ENCODE data around the gene LRP1-AS.

Gene LRP1-AS

GRCh38 chr12:57179331-57180086, 32.1 kb upstream of the LRP1-AS start:
- no peak for DNase-seq

- DNase-seq: no peak
Measured at GRCh38 chr12:57178213-57178612, 30.8 kb upstream of the LRP1-AS start.

GRCh38 chr12:57177354-57177753, 29.9 kb upstream of the LRP1-AS start:
- DNase-seq: no peak

GRCh38 chr12:57176846-57177245, 29.4 kb upstream of the LRP1-AS start:
- DNase-seq: no peak

- no peak for DNase-seq
Measured at GRCh38 chr12:57176139-57176477, 28.7 kb upstream of the LRP1-AS start.

- DNase-seq: peak; percentile 62
Measured at GRCh38 chr12:57175428-57176138, 28.2 kb upstream of the LRP1-AS start.

GRCh38 chr12:57173683-57174082, 26.3 kb upstream of the LRP1-AS start:
- DNase-seq: no peak

GRCh38 chr12:57173089-57173488, 25.7 kb upstream of the LRP1-AS start:
- DNase-seq: no peak

GRCh38 chr12:57171668-57172067, 24.2 kb upstream of the LRP1-AS start:
- DNase-seq: no peak

- no peak for DNase-seq
Measured at GRCh38 chr12:57170927-57171326, 23.5 kb upstream of the LRP1-AS start.

- DNase-seq: no peak
Measured at GRCh38 chr12:57170408-57170807, 23.0 kb upstream of the LRP1-AS start.

GRCh38 chr12:57169969-57170368, 22.6 kb upstream of the LRP1-AS start:
- no peak for DNase-seq

- DNase-seq: no peak
Measured at GRCh38 chr12:57169046-57169795, 21.8 kb upstream of the LRP1-AS start.

GRCh38 chr12:57168058-57168457, 20.6 kb upstream of the LRP1-AS start:
- DNase-seq: no peak

- DNase-seq: no peak
Measured at GRCh38 chr12:57166971-57167371, 19.6 kb upstream of the LRP1-AS start.

GRCh38 chr12:57165741-57166140, 18.3 kb upstream of the LRP1-AS start:
- no peak for DNase-seq

- no peak for DNase-seq
Measured at GRCh38 chr12:57164966-57165625, 17.7 kb upstream of the LRP1-AS start.

GRCh38 chr12:57164454-57164853, 17.0 kb upstream of the LRP1-AS start:
- DNase-seq: no peak

GRCh38 chr12:57162553-57163125, 15.2 kb upstream of the LRP1-AS start:
- DNase-seq: no peak

GRCh38 chr12:57161491-57161890, 14.1 kb upstream of the LRP1-AS start:
- no peak for DNase-seq

GRCh38 chr12:57160741-57161140, 13.3 kb upstream of the LRP1-AS start:
- no peak for DNase-seq

GRCh38 chr12:57160040-57160439, 12.6 kb upstream of the LRP1-AS start:
- no peak for DNase-seq

- DNase-seq: no peak
Measured at GRCh38 chr12:57159311-57159710, 11.9 kb upstream of the LRP1-AS start.

All from SHP77 treated with DMSO at 0.1 percent for 48 hours (cell line).